Heart right ventricle (tissue), 16 donors: ENCODE data around the gene C3. TPM values are rescaled to one million over a fixed set of nuclear protein-coding genes. Genes with fewer than 3 reads are reported as not detected.
"Not testable (repeated sequence)": the region's sequence is repeated elsewhere in the genome, so short reads cannot be mapped to it uniquely, and the experiment has no call there.

Source experiments
- ATAC-seq, 8 donors: fragments of 200-7000 bp; cut with Tn5 transposase; one replicate each; pipeline ENCODE4 v1.9.1; 2020; ENCODE audit warnings: mild to moderate bottlenecking in 8 of 8, moderate library complexity in 8 of 8, moderate number of reproducible peaks in 1 of 8
- DNase-seq, 2 donors: peaks; one replicate each; pipeline ENCODE4 v3.0.0-alpha.2; 2020
- H3K27ac ChIP-seq, 10 donors: fragments of 200-600 bp; sonication (generic) in 2 of 10; one replicate each; pipeline versions ENCODE4 v1.5.0 to v1.8.0; 2020 to 2022; ENCODE audit warnings: mild to moderate bottlenecking in 3 of 10
- H3K27me3 ChIP-seq, 7 donors: fragments of 200-600 bp; one replicate each; pipeline ENCODE4 v1.8.0; 2021 to 2022; ENCODE audit warnings: mild to moderate bottlenecking in 2 of 7
- H3K36me3 ChIP-seq, 9 donors: fragments of 200-600 bp; sonication (generic) in 1 of 9; one replicate each; pipeline versions ENCODE4 v1.5.0 to v1.8.0; 2020 to 2022; ENCODE audit warnings: mild to moderate bottlenecking in 2 of 9
- H3K4me1 ChIP-seq, 9 donors: fragments of 200-600 bp; sonication (generic) in 1 of 9; one replicate each; pipeline versions ENCODE4 v1.5.0 to v1.8.0; 2020 to 2022; ENCODE audit warnings: mild to moderate bottlenecking in 4 of 9
- H3K4me3 ChIP-seq, 10 donors: fragments of 200-600 bp; sonication (generic) in 2 of 10; one replicate each; pipeline versions ENCODE4 v1.5.0 to v1.8.0; 2020 to 2022; ENCODE audit warnings: mild to moderate bottlenecking in 7 of 10, moderate library complexity in 2 of 10
- H3K9me3 ChIP-seq, 11 donors: fragments of 200-600 bp in 10 of 11; sonication (generic) in 2 of 11; one replicate each; pipeline versions ENCODE4 v1.5.0 to v1.8.0; 2013 to 2022; ENCODE audit warnings: mild to moderate bottlenecking in 2 of 11, control low read depth in 1 of 11, moderate library complexity in 1 of 11
- CTCF ChIP-seq, 9 donors: fragments of 200-600 bp; sonication (generic) in 2 of 9; IDR thresholded peaks; one replicate each; pipeline versions ENCODE4 v1.5.0 to v1.8.0; 2021 to 2022; ENCODE audit warnings: antibody characterized with exemption in 9 of 9, mild to moderate bottlenecking in 5 of 9, moderate library complexity in 1 of 9
- WGBS, 2 donors: extraction: QIAGEN DNeasy Blood & Tissue Kit; methylation state at CpG; one replicate each; pipeline ENCODE4 v1.1.7; 2013; ENCODE audit warnings: inconsistent platforms in 1 of 2; 5-methylcytosine and 5-hydroxymethylcytosine counted together
- intact Hi-C, 10 donors: fragments of 100-400 bp; cut with DNase I; formaldehyde crosslinking; loops; one replicate each; pipeline versions ENCODE4 v1.11.1 to v1.14.2; 2022
- polyA plus RNA-seq, 2 donors: library from polyadenylated mRNA; stranded (reverse); fragments of 200-250 nt; gene quantifications; one replicate each; pipeline ENCODE4 v1.2.3, GENCODE V29; 2013
- total RNA-seq, 10 donors: library from RNA; stranded (reverse); fragmentation: NEBNext Ultra II Directional in 3 of 10; extraction: Animal tissue kit (Norgen Biotek cat#: 25700) in 3 of 10; gene quantifications; one replicate each; pipeline versions ENCODE4 v1.2.1 to v1.2.4, GENCODE V29; 2021 to 2023
- donor health status: Arrhythmogenic right ventricular cardiomyopathy.
- donor health status: ischemic (EF 13 %, LVEDD 7.1; RV severe dilation, severe dysfunction).
- donor health status: healthy with polysubstance abuse.
- donor health status: DM: no; HTN: yes; CAD: no.
- donor health status: DM: no; HTN: no; CAD: no.
- donor health status: ischemic (EF 25% LVEDD 6.9; RV normal size, moderate dysfunction).
- donor health status: ischemic (EF 25% LVEDD 5.7; RV mildly dilated, moderate dysfunction).
- donor health status: healthy.
- donor health status: DM: yes; HTN: yes; CAD: no.
- donor health status: Ischemic cardiomyopathy.
- donor health status: ischemic (EF 35%, LVEDD 5.7; RV mildly dilated, moderate dysfunction).
- donor health status: nonischemic (EF 11% LVEDD 7.7; RV severe dilation, severe dysfunction).
- donor health status: DM: yes; HTN: yes; CAD: no.
- donor health status: PGD.
- donor health status: ischemic (EF 29% LVEDD 5.4; RV normal size, mild dysfunction).
- donor health status: nonischemic (EF 23%, LVEDD 6.1; RV moderate dilation, normal function).

C3 gene
- total and polyA plus RNA-seq, 12 donors = 23.0 to 475 (median 170) TPM

- no peak for ATAC-seq
- WGBS, 2 donors = 58 to 64% methylated on average over 5 of the region's 5 CpGs
- H3K27me3 ChIP-seq = peaks cover 0 to 65% (median 42%) of the 10 kb centered on the region in 7 donors
Measured at GRCh38 chr19:6662702-6663101, 57.7 kb downstream of the C3 start.

GRCh38 chr19:6661509-6662244, 58.8 kb downstream of the C3 start:
- H3K4me1 ChIP-seq = peaks cover 0 to 33% (median 0%) of the 10 kb centered on the region in 9 donors
- H3K9me3 ChIP-seq, intact Hi-C loops, DNase-seq, H3K4me3 ChIP-seq, H3K27ac ChIP-seq, ATAC-seq, H3K36me3 ChIP-seq: not testable (repeated sequence)
- WGBS, 2 donors = 22 to 24% methylated on average over 9 to 10 of the region's 10 CpGs
- peaks cover 0 to 74% (median 53%) of the 10 kb centered on the region in 7 donors for H3K27me3 ChIP-seq

More at GRCh38 chr19:6662702-6663101, 57.7 kb downstream of the C3 start:
- TF ChIP-seq CTCF (IDR thresholded peaks at IDR 0.05) = no peak
- H3K36me3 ChIP-seq = peaks cover 0 to 8% (median 0%) of the 10 kb centered on the region in 9 donors
- H3K4me1 ChIP-seq = peaks cover 0 to 43% (median 0%) of the 10 kb centered on the region in 9 donors
- H3K9me3 ChIP-seq = peaks cover 0 to 7% (median 0%) of the 10 kb centered on the region in 11 donors
- no peak overlapping the region for H3K27ac ChIP-seq
- no peak overlapping the region for H3K4me3 ChIP-seq
- DNase-seq = no peak
- intact Hi-C loops = no loop called here

GRCh38 chr19:6660930-6661329, 59.5 kb downstream of the C3 start:
- WGBS, 2 donors = 15 to 16% methylated on average over 20 of the region's 20 CpGs
- intact Hi-C loops = no loop called here
- peaks cover 0 to 79% (median 59%) of the 10 kb centered on the region in 7 donors for H3K27me3 ChIP-seq

GRCh38 chr19:6656390-6656789, 64.1 kb downstream of the C3 start:
- H3K36me3 ChIP-seq, H3K9me3 ChIP-seq, H3K27ac ChIP-seq, intact Hi-C loops, ATAC-seq, H3K4me3 ChIP-seq, DNase-seq: not testable (repeated sequence)
- 39 to 40% methylated on average over 7 to 9 of the region's 9 CpGs for WGBS, 2 donors
- Histone ChIP-seq H3K27me3 (peaks cover 0 to 76% (median 64%) of the 10 kb centered on the region in 7 donors), H3K4me1 (peaks cover 0 to 10% (median 0%) of the 10 kb centered on the region in 9 donors)

More at GRCh38 chr19:6660930-6661329, 59.5 kb downstream of the C3 start:
- H3K9me3 ChIP-seq = peaks cover 0 to 7% (median 0%) of the 10 kb centered on the region in 11 donors
- TF ChIP-seq CTCF (IDR thresholded peaks at IDR 0.05) = peak in 1 of 9 donors; percentile 6
- no peak overlapping the region for H3K27ac ChIP-seq
- ATAC-seq (no peak), DNase-seq (no peak)
- no peak overlapping the region for H3K4me3 ChIP-seq
- H3K4me1 ChIP-seq = peaks cover 0 to 33% (median 0%) of the 10 kb centered on the region in 9 donors
- peaks cover 0 to 8% (median 0%) of the 10 kb centered on the region in 9 donors for H3K36me3 ChIP-seq

- Histone ChIP-seq H3K4me1 (peaks cover 0 to 3% (median 0%) of the 10 kb centered on the region in 9 donors), H3K27me3 (peaks cover 0 to 69% (median 51%) of the 10 kb centered on the region in 7 donors), H3K36me3 (no peaks in the 10 kb centered on the region), H3K4me3 (no peak overlapping the region), H3K27ac (peak overlapping the region in 1 of 10 donors; percentile 19), H3K9me3 (peaks cover 0 to 10% (median 0%) of the 10 kb centered on the region in 11 donors)
- no peak for TF ChIP-seq CTCF (IDR thresholded peaks at IDR 0.05)
- 41 to 49% methylated on average over 15 of the region's 15 CpGs for WGBS, 2 donors
- ATAC-seq (peak in 1 of 8 donors; percentile 29), DNase-seq (no peak)
- intact Hi-C loops = no loop called here
Measured at GRCh38 chr19:6654347-6655310, 65.8 kb downstream of the C3 start.
